Testis (tissue), 2 donors: ENCODE measurements around the gene TBXA2R.

ENCODE experiments used
- POLR2A ChIP-seq: fragments of 450-650 bp; IDR thresholded peaks from one replicate; pipeline ENCODE4 v1.6.1; 2017; ENCODE audit warnings: antibody characterized with exemption, mild to moderate bottlenecking, moderate library complexity
- TF ChIP-seq, protein P1 (sequence below), 3 experiments: fragments of 450-650 bp in 2 of 3; fragments of 200-600 bp in 1 of 3; sonication (generic) in 1 of 3; IDR thresholded peaks; one replicate each; pipeline ENCODE4 v1.5.1; 2016 to 2019; ENCODE audit warnings: antibody characterized with exemption in 3 of 3, mild to moderate bottlenecking in 2 of 3, moderate library complexity in 1 of 3

DNA sequence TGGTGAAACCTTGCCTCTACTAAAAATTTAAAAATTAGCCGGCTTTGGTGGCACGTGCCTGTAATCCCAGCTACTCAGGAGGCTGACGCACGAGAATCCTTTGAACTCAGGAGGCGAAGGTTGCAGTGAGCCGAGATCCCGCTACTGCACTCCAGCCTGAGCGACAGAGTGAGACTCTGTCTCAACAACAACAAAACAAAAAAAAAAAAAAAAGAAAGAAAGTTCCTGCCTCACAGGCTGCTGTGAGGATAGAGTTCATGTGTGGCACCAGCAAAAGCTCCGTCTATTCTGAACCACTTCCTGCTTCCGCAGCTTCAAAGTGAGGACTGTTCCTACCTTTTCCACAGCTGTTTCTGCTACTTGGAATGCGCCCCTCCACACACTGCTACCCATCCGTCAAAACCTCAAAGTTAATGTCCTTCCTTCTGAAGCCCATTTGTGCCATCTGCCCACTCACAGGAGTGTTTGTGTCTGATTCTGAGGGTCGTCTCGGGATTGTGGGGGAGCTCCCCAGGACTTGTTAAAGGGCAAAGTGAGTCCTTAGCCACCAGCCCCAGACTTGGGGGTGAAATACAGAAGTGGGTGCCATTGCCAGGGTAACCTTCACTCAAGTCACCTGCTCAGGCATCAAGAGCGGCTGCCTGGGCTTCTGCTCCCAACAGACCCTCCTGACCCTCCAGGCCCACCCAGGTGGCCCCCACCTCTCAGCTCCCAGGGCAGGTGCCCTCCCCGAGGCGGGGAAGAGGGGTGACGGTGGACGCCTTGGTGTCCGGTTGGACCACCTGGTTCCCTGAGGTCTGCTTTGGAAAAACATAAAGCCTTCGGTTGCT is 52.2 kb downstream of the TBXA2R start:
- TF ChIP-seq, protein P1, sequence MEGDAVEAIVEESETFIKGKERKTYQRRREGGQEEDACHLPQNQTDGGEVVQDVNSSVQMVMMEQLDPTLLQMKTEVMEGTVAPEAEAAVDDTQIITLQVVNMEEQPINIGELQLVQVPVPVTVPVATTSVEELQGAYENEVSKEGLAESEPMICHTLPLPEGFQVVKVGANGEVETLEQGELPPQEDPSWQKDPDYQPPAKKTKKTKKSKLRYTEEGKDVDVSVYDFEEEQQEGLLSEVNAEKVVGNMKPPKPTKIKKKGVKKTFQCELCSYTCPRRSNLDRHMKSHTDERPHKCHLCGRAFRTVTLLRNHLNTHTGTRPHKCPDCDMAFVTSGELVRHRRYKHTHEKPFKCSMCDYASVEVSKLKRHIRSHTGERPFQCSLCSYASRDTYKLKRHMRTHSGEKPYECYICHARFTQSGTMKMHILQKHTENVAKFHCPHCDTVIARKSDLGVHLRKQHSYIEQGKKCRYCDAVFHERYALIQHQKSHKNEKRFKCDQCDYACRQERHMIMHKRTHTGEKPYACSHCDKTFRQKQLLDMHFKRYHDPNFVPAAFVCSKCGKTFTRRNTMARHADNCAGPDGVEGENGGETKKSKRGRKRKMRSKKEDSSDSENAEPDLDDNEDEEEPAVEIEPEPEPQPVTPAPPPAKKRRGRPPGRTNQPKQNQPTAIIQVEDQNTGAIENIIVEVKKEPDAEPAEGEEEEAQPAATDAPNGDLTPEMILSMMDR (IDR thresholded peaks at IDR 0.05): no peak
- TF ChIP-seq POLR2A: no peak
